ENCODE results near the gene CMSS1.
"Not testable (repeated sequence)": the region's sequence is repeated elsewhere in the genome, so short reads cannot be mapped to it uniquely, and the experiment has no call there.

The CMSS1 gene

DNA sequence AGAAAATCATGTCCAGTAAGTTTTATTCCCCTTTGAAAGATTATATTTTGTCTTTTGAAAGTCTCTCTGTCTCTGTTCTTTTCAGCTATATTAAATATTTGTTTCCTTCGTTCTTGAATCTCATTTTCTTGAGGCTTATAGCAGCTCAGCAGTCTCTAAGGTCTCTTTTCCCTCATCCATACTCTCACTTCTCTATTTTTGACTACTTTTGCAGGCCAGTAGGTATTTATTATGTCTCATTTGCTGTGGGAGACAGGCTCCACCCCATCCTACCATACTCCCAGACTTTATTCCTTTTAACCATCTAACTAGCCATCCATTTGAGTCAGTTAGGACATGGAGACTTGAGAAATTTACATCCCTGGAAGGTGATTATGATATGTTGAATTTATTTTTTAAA is 225.6 kb downstream of the CMSS1 start:
- Histone ChIP-seq H3K27ac (peak overlapping the region; percentile 92 to 93), H3K4me3 (no peak overlapping the region)
- TF ChIP-seq, protein P1, sequence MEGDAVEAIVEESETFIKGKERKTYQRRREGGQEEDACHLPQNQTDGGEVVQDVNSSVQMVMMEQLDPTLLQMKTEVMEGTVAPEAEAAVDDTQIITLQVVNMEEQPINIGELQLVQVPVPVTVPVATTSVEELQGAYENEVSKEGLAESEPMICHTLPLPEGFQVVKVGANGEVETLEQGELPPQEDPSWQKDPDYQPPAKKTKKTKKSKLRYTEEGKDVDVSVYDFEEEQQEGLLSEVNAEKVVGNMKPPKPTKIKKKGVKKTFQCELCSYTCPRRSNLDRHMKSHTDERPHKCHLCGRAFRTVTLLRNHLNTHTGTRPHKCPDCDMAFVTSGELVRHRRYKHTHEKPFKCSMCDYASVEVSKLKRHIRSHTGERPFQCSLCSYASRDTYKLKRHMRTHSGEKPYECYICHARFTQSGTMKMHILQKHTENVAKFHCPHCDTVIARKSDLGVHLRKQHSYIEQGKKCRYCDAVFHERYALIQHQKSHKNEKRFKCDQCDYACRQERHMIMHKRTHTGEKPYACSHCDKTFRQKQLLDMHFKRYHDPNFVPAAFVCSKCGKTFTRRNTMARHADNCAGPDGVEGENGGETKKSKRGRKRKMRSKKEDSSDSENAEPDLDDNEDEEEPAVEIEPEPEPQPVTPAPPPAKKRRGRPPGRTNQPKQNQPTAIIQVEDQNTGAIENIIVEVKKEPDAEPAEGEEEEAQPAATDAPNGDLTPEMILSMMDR (IDR thresholded peaks at IDR 0.05): no peak
- no peak for DNase-seq (ENCODE audit: low spot score)

DNA sequence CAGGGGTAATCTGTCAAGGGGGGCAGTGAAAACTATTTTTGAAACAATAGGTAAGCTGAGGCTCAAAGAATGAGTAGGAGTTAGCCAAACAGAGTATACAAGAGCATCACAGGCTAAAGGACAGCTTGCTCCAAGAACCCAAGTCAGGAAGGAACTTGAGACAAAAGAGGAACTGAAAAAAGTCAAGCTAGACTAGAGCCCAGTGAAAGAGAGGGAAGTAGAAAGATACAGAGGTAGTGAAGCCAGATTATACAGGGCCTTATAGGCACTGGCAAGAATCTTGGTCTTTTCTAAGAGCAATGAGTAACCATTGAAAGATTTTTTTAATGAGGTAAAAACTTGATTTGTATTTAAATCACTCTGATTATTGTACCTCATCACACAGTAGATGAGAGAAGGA is 226.7 kb downstream of the CMSS1 start:
- Histone ChIP-seq H3K4me3 (no peak overlapping the region), H3K27ac (peak overlapping the region; percentile 92 to 93)
- TF ChIP-seq, protein P1 (IDR thresholded peaks at IDR 0.05): no peak
- no peak for DNase-seq (ENCODE audit: low spot score)

GRCh38 chr3:100045696-100046095 is 228.0 kb downstream of the CMSS1 start:
- TF ChIP-seq, protein P1 (IDR thresholded peaks at IDR 0.05): no peak
- peak overlapping the region; percentile 32 to 93 for H3K27ac ChIP-seq
- peak; percentile 84 for DNase-seq (ENCODE audit: low spot score)

GRCh38 chr3:100046986-100047385 is 229.3 kb downstream of the CMSS1 start:
- Histone ChIP-seq H3K27ac (peak overlapping the region; percentile 7 to 93), H3K4me3 (peak overlapping the region; percentile 43)
- DNase-seq (ENCODE audit: low spot score): no peak

More at GRCh38 chr3:100045696-100046095, 228.0 kb downstream of the CMSS1 start:
- H3K4me3 ChIP-seq: no peak overlapping the region

DNA sequence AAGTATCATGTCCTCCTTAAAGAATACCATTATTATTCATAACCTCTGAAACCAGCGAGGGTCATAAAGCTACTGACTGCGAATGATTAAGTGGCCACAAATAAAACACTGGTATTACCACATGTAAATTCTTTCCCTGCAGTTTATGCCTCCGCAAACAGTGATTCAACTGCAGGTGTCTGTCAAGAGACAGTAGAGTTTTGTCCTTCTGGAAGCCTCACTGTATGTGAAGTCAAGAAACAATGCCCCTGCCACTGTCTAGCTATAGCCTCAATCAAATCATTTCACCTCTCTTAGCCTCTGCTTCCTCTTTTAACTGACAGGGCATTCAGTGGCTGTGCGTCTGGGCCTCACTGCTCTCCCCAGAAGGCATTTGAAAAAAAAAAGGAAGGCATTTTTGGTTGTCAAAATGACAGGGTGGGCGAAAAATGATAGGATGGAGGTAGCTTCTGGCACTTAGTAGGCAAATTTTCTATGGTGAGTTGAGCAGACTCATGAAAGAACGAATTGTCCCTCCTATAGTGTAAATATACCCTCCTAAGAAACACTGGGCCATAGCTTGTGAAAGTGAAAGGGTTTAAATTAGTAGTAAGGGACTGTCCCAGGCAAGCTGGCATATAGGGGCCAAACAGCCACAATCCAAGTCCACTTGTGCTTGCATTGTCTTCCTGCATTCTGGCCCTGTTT is 229.9 kb downstream of the CMSS1 start:
- TF ChIP-seq, protein P1 (IDR thresholded peaks at IDR 0.05): no peak
- peak overlapping the region; percentile 43 for H3K4me3 ChIP-seq
- H3K27ac ChIP-seq: peak overlapping the region; percentile 43 to 84
- no peak for DNase-seq (ENCODE audit: low spot score)

More at GRCh38 chr3:100046986-100047385, 229.3 kb downstream of the CMSS1 start:
- TF ChIP-seq, protein P1 (IDR thresholded peaks at IDR 0.05): no peak

- H3K27ac ChIP-seq: peak overlapping the region; percentile 43 to 84
- H3K4me3 ChIP-seq: peak overlapping the region; percentile 43
- TF ChIP-seq, protein P1 (IDR thresholded peaks at IDR 0.05): no peak
- no peak for DNase-seq (ENCODE audit: low spot score)
Measured at GRCh38 chr3:100048248-100048647, 230.6 kb downstream of the CMSS1 start.

- H3K27ac ChIP-seq; DNase-seq (ENCODE audit: low spot score); H3K4me3 ChIP-seq: not testable (repeated sequence)
Measured at GRCh38 chr3:100051513-100051912, 233.9 kb downstream of the CMSS1 start.
